Measurements from ENCODE around the gene RELL2. TPM values are rescaled to one million over a fixed set of nuclear protein-coding genes. Genes with fewer than 3 reads are reported as not detected.

RELL2 gene
- total RNA-seq, 1 experiment from 2014 or later = 23.8 TPM

- no peak for TF ChIP-seq ARID4B (CRISPR knock-in tag; IDR thresholded peaks at IDR 0.05; ENCODE audit: borderline replicate concordance)
- TF ChIP-seq ZNF121 (CRISPR knock-in tag; IDR thresholded peaks at IDR 0.05) = no peak
- no peak for TF ChIP-seq CREB1 (CRISPR knock-in tag; IDR thresholded peaks at IDR 0.05)
- no peak for TF ChIP-seq NR2C2 (CRISPR knock-in tag; IDR thresholded peaks at IDR 0.05)
- no peak for TF ChIP-seq ZNF532 (CRISPR knock-in tag; IDR thresholded peaks at IDR 0.05; ENCODE audit: borderline replicate concordance)
- TF ChIP-seq ZNF416 (CRISPR knock-in tag; IDR thresholded peaks at IDR 0.05) = no peak
Observed at GRCh38 chr5:141681295-141681694, 44.5 kb downstream of the RELL2 start (continued).

GRCh38 chr5:141681695-141682641, 45.2 kb downstream of the RELL2 start, which contains the start of gene ARAP3:
Gene ARAP3, minus strand, starts transcription at chr5:141682230. Its CDS starts 1,744 bp downstream, at chr5:141680486.
- ChIA-PET CTCF (interaction anchor here (0.6 to 4.1 kb wide), 22 partner anchors 10 to 747 kb away, joined by 3 to 36 read pairs (median 6); partner anchors contain the start of genes DIAPH1, FCHSD1, HDAC3 and PCDH1), POLR2A (interaction anchor here (0.6 to 2.1 kb wide), 8 partner anchors 10 to 242 kb away, joined by 3 to 5 read pairs (median 4); partner anchors contain the start of genes DELE1, HDAC3 and RELL2)
- H3K27ac Mint-ChIP-seq = peak within 1 kb of the TSS; percentile 96
- peak; percentile 76 for DNase-seq (ENCODE audit: low spot score)
- peaks cover 4% of the 10 kb centered on the region; the same call in 1 of the 2 replicates for H3K9me3 Mint-ChIP-seq
- peaks cover 50% of the 10 kb centered on the region for H3K4me1 Mint-ChIP-seq
- ATAC-seq = peak; percentile 50
- no peaks in the 10 kb centered on the region for H3K27me3 Mint-ChIP-seq (ENCODE audit: low read depth)
- peak within 1 kb of the TSS; percentile 84 for H3K4me3 Mint-ChIP-seq
- H3K36me3 Mint-ChIP-seq = peaks cover 21% of the 10 kb centered on the region
- TF ChIP-seq HMGA2 (CRISPR knock-in tag; IDR thresholded peaks at IDR 0.05) (no peak), NFATC4 (CRISPR knock-in tag; IDR thresholded peaks at IDR 0.05) (no peak), CREB1 (CRISPR knock-in tag; IDR thresholded peaks at IDR 0.05) (no peak), NR3C1 (CRISPR knock-in tag; conservative IDR thresholded peaks at IDR 0.05; ENCODE audit: low read depth) (no peak), ZNF423 (CRISPR knock-in tag; IDR thresholded peaks at IDR 0.05) (no peak), PRRX2 (CRISPR knock-in tag; IDR thresholded peaks at IDR 0.05) (no peak), GTF2I (CRISPR knock-in tag; conservative IDR thresholded peaks at IDR 0.05) (no peak), SOX15 (CRISPR knock-in tag; IDR thresholded peaks at IDR 0.05) (no peak), ZNF317 (CRISPR knock-in tag; IDR thresholded peaks at IDR 0.05; ENCODE audit: borderline replicate concordance, low read depth) (peak; percentile 3; the same call in 1 of the 2 replicates), ZNF416 (CRISPR knock-in tag; IDR thresholded peaks at IDR 0.05) (no peak), CREM (CRISPR knock-in tag; IDR thresholded peaks at IDR 0.05) (no peak), TEAD4 (CRISPR knock-in tag; IDR thresholded peaks at IDR 0.05) (no peak), E2F1 (CRISPR knock-in tag; IDR thresholded peaks at IDR 0.05) (0 out of 2 replicates have a peak, but pooled peaks have one; percentile 24), ARID4B (CRISPR knock-in tag; IDR thresholded peaks at IDR 0.05; ENCODE audit: borderline replicate concordance) (0 out of 2 replicates have a peak, but pooled peaks have one; percentile 57), IRF1 (CRISPR knock-in tag; IDR thresholded peaks at IDR 0.05) (no peak)

Data from WTC11 (cell line).